ENCODE data around the gene ILK. TPM values are rescaled to one million over a fixed set of nuclear protein-coding genes. Genes with fewer than 3 reads are reported as not detected.

Gene ILK
- total and polyA plus RNA-seq, 10 of the 15 experiments (the other 5 are each of a cell fraction or from before 2014, with no cell fraction given) = 51.8 to 163 (median 92.0) TPM

GRCh38 chr11:6637871-6638270 lies 34.3 kb downstream of the ILK start:
- Histone ChIP-seq H3K79me2 (ENCODE audit: control insufficient read depth, insufficient read depth, low read length) (no peaks in the 10 kb centered on the region), H3K4me2 (ENCODE audit: control insufficient read depth, insufficient read depth) (no peak overlapping the region), H3K36me3 (ENCODE audit: control insufficient read depth in 2 of 2, insufficient read depth in 2 of 2, low read length in 1 of 2) (no peaks in the 10 kb centered on the region), H3K27me3 (replicated peaks in 1 of 2; ENCODE audit: control insufficient read depth in 2 of 2, insufficient read depth in 2 of 2, low read length in 1 of 2) (no peaks in the 10 kb centered on the region), H3K9ac (ENCODE audit: control insufficient read depth, insufficient read depth, low read length) (no peak overlapping the region), H4K20me1 (ENCODE audit: control insufficient read depth, insufficient read depth) (no peaks in the 10 kb centered on the region), H3K4me3 (no peak overlapping the region), H2AFZ (ENCODE audit: control insufficient read depth, low read depth, low read length) (no peak overlapping the region), H3K9me3 (replicated peaks; ENCODE audit: control insufficient read depth, insufficient read depth, low read length) (no peaks in the 10 kb centered on the region), H3K27ac (ENCODE audit: control insufficient read depth, insufficient read depth) (no peak overlapping the region), H3K4me1 (ENCODE audit: control insufficient read depth, insufficient read depth, low read length) (no peaks in the 10 kb centered on the region)
- DNase-seq (ENCODE audit: low read depth, low spot score) = no peak
- ChIA-PET CTCF (interaction anchor here (0.7 to 1.4 kb wide), 6 partner anchors 9 to 259 kb away, joined by 3 to 5 read pairs (median 4); partner anchors contain the start of genes MRPL17 and TPP1), SMC1A (ENCODE audit: uncharacterized antibody, unreplicated experiment) (interaction anchor here (1.0 kb wide), 1 partner anchor 132 kb away, joined by 3 read pairs; no protein-coding TSS in a partner anchor), POLR2A (no interaction called here), RAD21 (ENCODE audit: unreplicated experiment) (interaction anchor here (0.6 kb wide), 1 partner anchor 329 kb away, joined by 3 read pairs; no protein-coding TSS in a partner anchor)
- no peak for TF ChIP-seq EED (IDR thresholded peaks at IDR 0.05; ENCODE audit: low read depth)
- no peak for TF ChIP-seq POU2F2 (IDR thresholded peaks at IDR 0.05; ENCODE audit: borderline replicate concordance, low read depth, low read length)
- FAIRE-seq = no peak
- WGBS (ENCODE audit: insufficient coverage, insufficient replicate concordance, low lambda C conversion rate, missing lambda C conversion rate) = 0% methylated on average over 3 of the region's 3 CpGs
- ATAC-seq = no peak
- intact Hi-C loops (cut with micrococcal nuclease; ENCODE audit: unreplicated experiment) = no loop called here
- no TSS peak for BruUV-seq (replicated peaks)
- in situ Hi-C loops (cut with MboI) = no loop called here

DNA sequence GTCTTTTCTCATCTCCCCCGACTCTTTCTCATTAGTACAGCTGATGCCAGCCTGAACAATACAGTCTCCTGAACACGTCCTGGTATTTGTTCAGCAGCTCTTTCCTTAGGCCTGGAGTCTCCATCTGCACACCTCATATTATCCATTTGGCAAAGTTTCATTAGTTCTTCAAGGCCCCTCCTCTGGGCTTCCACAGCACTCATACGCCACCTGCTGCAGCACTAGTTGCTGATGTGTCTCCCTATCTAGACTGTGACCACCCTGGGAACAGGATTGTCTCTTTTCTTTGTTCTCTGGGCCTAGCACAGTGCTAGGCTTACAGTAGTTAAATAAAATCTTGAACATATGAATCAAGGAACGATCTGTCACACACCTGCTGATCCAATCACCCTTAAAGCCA lies 34.9 kb downstream of the ILK start:
- POLR2A ChIA-PET = interaction anchor here (1.0 to 1.1 kb wide), 2 partner anchors 11 to 168 kb away, joined by 3 to 4 read pairs; no protein-coding TSS in a partner anchor
- H3K9me3 ChIP-seq (replicated peaks; ENCODE audit: control insufficient read depth, insufficient read depth, low read length) = no peaks in the 10 kb centered on the region
- in situ Hi-C loops (cut with MboI) (no loop called here), intact Hi-C loops (cut with micrococcal nuclease; ENCODE audit: unreplicated experiment) (no loop called here)
- H3K4me1 ChIP-seq (ENCODE audit: control insufficient read depth, insufficient read depth, low read length) = no peaks in the 10 kb centered on the region
- no peaks in the 10 kb centered on the region for H3K27me3 ChIP-seq (replicated peaks in 1 of 2; ENCODE audit: control insufficient read depth in 2 of 2, insufficient read depth in 2 of 2, low read length in 1 of 2)
- H3K36me3 ChIP-seq (ENCODE audit: control insufficient read depth in 2 of 2, insufficient read depth in 2 of 2, low read length in 1 of 2) = no peaks in the 10 kb centered on the region
- H3K27ac ChIP-seq (ENCODE audit: control insufficient read depth, insufficient read depth) = no peak overlapping the region
- SMC1A ChIA-PET (ENCODE audit: uncharacterized antibody, unreplicated experiment) = interaction anchor here (1.0 kb wide), 1 partner anchor 133 kb away, joined by 3 read pairs; no protein-coding TSS in a partner anchor
- no peak overlapping the region for H2AFZ ChIP-seq (ENCODE audit: control insufficient read depth, low read depth, low read length)
- DNase-seq (ENCODE audit: low read depth, low spot score) (no peak), ATAC-seq (peak; percentile 24; the same call in 1 of the 3 replicates), FAIRE-seq (no peak)
- BruUV-seq (replicated peaks) = no TSS peak
- H3K79me2 ChIP-seq (ENCODE audit: control insufficient read depth, insufficient read depth, low read length) = no peaks in the 10 kb centered on the region
- no peak overlapping the region for H3K9ac ChIP-seq (ENCODE audit: control insufficient read depth, insufficient read depth, low read length)
- H4K20me1 ChIP-seq (ENCODE audit: control insufficient read depth, insufficient read depth) = no peaks in the 10 kb centered on the region
- H3K4me3 ChIP-seq = no peak overlapping the region
- peak; percentile 28; the same call in 1 of the 2 replicates for TF ChIP-seq RAD21 (IDR thresholded peaks at IDR 0.05; ENCODE audit: insufficient read depth, low read depth, low read length)
- peak in 1 of 3 experiments; percentile 12; a peak in 1 of 6 replicates for TF ChIP-seq CTCF (IDR thresholded peaks at IDR 0.05 in 2 of 3, conservative IDR thresholded peaks at IDR 0.05 in 1 of 3; ENCODE audit: control insufficient read depth in 2 of 3, extremely low read depth in 1 of 3, insufficient read depth in 1 of 3, low read depth in 3 of 3, low read length in 3 of 3)
- TF ChIP-seq FOS (IDR thresholded peaks at IDR 0.05; ENCODE audit: borderline replicate concordance, extremely low read depth, insufficient read length) = no peak
- CTCF ChIA-PET = interaction anchor here (0.7 to 1.7 kb wide), 7 partner anchors 9 to 259 kb away, joined by 3 to 5 read pairs (median 3); partner anchors contain the start of genes MRPL17 and TPP1
- H3K4me2 ChIP-seq (ENCODE audit: control insufficient read depth, insufficient read depth) = no peak overlapping the region
- RAD21 ChIA-PET (ENCODE audit: unreplicated experiment) = interaction anchor here (0.6 kb wide), 1 partner anchor 329 kb away, joined by 3 read pairs; no protein-coding TSS in a partner anchor
- WGBS (ENCODE audit: insufficient coverage, insufficient replicate concordance, low lambda C conversion rate, missing lambda C conversion rate) = 33% methylated on average over 4 of the region's 4 CpGs

All from GM12878 (cell line).